ENCODE data around the gene CYB5R3.

CYB5R3 gene

DNA sequence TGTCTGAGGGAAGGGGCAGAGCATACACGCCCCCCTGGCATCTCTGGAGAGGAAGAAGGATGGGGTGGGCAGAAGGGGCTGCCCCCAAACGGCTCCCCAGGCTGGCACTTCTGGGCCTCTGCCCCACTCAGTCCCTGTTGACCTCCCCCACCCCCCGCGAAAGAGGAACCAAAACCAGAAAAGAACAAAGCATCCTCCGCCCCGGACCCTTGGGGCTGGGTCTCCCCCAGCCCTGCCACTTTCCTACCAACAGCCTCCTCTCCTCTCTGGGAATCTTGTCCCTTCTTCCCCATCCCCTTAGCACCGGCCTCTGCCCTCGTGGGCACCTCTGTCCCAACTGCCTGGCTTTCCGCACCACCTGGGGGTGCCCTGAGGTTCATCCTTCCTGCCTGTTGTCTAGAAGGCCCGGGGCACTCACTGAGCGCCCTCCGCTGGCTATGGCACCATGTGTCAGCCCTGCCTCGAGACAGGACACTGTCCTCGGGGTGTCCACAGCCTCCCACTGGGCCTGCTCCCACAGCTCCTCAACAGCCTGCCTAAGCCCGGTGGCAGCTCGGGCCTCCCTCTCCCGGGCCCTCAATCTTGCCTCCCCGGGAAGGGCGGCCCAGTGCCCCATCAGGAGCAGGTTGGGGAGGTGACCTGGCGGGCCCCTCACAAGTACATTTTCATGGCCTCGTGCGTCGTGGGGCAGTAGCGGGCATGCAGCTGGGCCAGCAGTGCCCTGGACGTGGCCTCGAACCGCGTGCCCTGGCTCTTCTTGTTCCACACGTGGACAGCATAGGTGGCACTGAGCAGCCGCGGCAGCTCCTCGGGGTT is 43.3 kb upstream of the CYB5R3 start:
- H3K4me3 ChIP-seq (ENCODE audit: low read depth, low read length): no peak overlapping the region
- no peak for DNase-seq (ENCODE audit: low read depth)
- TF ChIP-seq, protein P1, sequence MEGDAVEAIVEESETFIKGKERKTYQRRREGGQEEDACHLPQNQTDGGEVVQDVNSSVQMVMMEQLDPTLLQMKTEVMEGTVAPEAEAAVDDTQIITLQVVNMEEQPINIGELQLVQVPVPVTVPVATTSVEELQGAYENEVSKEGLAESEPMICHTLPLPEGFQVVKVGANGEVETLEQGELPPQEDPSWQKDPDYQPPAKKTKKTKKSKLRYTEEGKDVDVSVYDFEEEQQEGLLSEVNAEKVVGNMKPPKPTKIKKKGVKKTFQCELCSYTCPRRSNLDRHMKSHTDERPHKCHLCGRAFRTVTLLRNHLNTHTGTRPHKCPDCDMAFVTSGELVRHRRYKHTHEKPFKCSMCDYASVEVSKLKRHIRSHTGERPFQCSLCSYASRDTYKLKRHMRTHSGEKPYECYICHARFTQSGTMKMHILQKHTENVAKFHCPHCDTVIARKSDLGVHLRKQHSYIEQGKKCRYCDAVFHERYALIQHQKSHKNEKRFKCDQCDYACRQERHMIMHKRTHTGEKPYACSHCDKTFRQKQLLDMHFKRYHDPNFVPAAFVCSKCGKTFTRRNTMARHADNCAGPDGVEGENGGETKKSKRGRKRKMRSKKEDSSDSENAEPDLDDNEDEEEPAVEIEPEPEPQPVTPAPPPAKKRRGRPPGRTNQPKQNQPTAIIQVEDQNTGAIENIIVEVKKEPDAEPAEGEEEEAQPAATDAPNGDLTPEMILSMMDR (IDR thresholded peaks at IDR 0.05; ENCODE audit: low read depth, low read length, missing control alignments): peak; percentile 55

DNA sequence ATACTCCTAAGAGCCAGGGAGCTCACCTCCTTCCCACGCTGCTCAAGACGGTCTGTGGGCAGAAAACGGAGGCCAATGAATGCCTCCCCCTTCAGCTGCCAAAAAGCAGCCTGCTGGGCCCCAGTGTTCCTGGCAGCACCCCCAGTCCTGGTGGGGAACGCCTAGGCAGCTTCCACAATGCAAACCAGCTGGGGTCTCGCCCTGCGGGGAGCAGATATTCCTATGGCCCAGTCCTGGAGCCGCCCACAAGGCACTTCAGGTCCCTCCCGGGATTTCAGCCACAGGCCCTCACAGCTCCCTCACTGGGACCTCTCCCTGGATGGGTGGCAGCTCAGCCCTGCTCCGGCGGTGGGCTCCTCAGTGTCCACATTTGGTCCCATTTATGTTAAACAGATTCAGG is 42.2 kb upstream of the CYB5R3 start:
- no peak overlapping the region for H3K4me3 ChIP-seq (ENCODE audit: low read depth, low read length)
- no peak for DNase-seq (ENCODE audit: low read depth)
- TF ChIP-seq, protein P1 (IDR thresholded peaks at IDR 0.05; ENCODE audit: low read depth, low read length, missing control alignments): no peak

DNA sequence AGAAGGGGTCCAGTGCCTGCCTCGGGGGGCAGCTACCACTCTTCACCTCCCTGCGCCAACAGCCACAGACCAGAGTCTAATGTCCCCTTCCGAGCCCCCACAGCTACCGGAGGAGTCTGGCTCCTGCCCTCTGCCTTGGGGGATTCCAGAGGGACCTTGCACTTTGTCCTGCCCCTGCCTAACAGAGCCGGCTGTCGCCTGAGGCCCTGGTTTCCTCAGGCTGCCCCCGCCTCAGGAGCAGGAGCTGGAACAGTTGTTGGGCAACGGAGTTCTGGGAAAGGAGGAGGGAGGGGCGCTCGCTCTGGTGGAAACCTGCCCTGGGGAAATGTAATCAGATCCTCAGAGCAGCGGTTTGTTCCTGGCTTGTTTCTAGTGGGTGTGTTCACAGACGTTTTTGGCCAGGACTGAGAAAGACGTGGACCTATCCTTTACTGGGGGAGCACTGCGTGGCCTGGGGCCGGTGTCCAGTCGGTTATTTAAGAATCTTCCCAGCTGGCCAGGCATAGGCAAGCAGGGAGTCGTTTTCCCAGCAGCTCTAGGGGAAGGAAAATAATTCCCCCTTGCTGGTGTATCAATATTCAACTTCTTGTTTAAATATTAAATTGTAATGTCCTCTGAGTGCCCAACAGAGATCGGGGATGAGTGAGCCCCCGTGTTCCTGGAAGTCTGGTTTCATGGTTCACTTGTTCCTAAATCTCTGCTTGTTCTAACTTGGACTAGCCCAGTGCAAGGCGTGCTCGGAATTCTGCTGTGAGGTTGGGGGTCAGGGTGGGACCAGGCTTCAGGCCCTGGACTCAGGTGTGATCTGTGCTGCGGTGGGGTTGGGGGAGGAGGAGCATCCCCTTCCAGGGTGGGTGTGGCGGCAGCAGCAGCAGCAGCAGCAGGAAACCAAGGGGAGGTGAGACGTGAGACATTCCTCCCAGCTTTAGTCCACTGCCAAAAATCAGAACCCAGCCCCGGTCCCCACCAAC is 39.3 kb upstream of the CYB5R3 start:
- no peak for DNase-seq (ENCODE audit: low read depth)
- H3K4me3 ChIP-seq (ENCODE audit: low read depth, low read length): no peak overlapping the region
- TF ChIP-seq, protein P1 (IDR thresholded peaks at IDR 0.05; ENCODE audit: low read depth, low read length, missing control alignments): no peak

DNA sequence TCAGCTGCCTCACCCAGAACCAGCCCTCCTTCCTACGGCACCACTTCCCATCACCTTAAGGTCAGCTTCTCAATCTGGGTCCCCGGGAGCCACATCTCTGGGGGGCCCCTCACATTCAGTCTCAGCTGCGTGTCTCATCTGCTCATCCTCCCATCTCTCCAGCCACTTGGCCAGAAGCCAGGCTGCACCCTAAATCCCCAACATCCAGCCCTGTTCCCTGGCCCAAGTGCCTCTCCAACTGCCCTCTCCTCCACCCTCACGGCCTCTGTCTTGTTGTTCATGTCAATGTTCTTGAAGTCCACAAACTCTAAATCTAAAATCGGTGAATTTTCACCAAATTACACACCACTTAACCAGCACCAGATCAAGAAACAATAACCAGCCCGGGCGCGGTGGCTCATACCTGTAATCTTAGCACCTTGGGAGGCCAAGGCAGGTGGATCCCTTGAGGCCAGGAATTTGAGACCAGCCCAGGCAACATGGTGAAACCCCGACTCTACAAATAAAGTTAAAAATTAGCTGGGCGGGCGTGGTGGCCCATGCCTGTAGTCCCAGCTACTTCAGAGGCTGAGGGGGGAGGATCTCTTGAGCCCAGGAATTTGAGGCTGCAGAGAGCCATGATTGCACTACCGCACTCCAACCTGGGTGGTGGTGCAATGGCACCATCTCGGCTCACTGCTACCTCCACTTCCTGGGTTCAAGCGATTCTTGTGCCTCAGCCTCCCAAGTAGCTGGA is 37.7 kb upstream of the CYB5R3 start:
- H3K4me3 ChIP-seq (ENCODE audit: low read depth, low read length): no peak overlapping the region
- no peak for DNase-seq (ENCODE audit: low read depth)
- TF ChIP-seq, protein P1 (IDR thresholded peaks at IDR 0.05; ENCODE audit: low read depth, low read length, missing control alignments): no peak

DNA sequence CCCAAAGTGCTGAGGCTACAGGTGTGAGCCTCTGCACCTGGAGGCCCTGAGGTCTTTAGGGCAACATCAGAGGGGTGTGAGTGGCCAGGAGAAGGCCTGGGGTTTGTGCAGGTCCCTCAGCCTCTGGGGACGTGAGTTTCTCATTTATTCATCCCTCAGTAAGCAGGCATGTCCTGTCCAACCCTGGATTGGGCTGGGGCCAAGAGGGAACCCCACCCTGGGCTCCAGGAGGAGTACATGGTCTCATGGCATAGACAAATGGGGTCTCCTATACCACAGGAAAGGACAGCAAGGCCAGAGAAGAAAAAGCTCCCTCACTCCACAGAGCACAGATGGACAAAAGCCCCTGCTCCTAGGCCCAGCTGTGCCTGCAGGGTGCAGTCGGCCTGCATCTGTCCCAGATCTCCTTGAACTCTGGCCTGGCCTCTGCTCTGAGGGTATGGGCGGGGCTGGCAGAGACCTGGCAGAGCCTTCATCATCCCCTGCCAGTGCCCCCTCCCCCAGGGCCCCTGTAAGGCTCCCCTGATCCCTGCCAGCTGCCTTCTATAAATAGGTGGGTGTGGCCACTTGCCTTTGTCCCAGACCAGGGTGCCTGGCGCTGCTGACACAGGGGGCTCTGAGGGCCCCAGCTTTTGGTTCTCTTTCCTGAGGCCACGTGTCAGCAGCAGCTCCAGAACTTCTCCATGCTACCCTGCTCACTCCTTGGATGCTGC is 36.9 kb upstream of the CYB5R3 start:
- TF ChIP-seq, protein P1 (IDR thresholded peaks at IDR 0.05; ENCODE audit: low read depth, low read length, missing control alignments): no peak
- no peak overlapping the region for H3K4me3 ChIP-seq (ENCODE audit: low read depth, low read length)
- no peak for DNase-seq (ENCODE audit: low read depth)
